GM08714 (cell line): ENCODE data around the gene CHIC2.

Experiments
- H3K4me3 ChIP-seq: fragments of 200-500 bp; sonication (Bioruptor generic); 2 replicates; pipeline ENCODE4 v1.5.1; 2014; ENCODE audit warnings: mild to moderate bottlenecking, low read length, inconsistent platforms
- ZNF274 ChIP-seq: IDR thresholded peaks from 2 replicates; pipeline ENCODE4 v1.6.1; 2012; ENCODE audit warnings: mild to moderate bottlenecking, low read depth, low read length

Gene CHIC2

DNA sequence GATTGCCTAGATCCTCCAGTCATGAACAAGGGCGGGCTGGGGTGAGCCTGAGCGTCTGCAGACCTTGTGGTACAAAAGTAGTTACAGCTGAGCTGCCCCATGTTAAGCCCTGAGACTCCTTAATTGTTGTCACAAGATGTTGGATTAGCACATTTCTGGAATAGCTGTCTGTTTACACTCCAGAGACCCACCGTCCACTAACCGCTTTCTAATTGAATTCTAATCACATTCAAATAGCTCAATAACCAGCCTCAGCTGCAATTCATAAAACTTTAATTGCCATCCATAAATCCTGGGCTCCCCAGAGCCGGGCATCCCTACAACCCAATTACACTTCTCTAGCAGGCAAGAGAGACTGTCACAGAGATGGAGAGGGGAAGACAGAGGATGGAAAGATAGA, 34.0 kb upstream of the CHIC2 start:
- no peak overlapping the region for H3K4me3 ChIP-seq

GRCh38 chr4:54097152-54097551, 32.7 kb upstream of the CHIC2 start:
- TF ChIP-seq ZNF274 = no peak
- H3K4me3 ChIP-seq = no peak overlapping the region

More for the DNA sequence above, 34.0 kb upstream of the CHIC2 start:
- TF ChIP-seq ZNF274 = no peak

- TF ChIP-seq ZNF274 = no peak
- H3K4me3 ChIP-seq = no peak overlapping the region
Measured at GRCh38 chr4:54096295-54096962, 32.0 kb upstream of the CHIC2 start.

GRCh38 chr4:54095110-54095825, 30.9 kb upstream of the CHIC2 start:
- no peak for TF ChIP-seq ZNF274
- no peak overlapping the region for H3K4me3 ChIP-seq

DNA sequence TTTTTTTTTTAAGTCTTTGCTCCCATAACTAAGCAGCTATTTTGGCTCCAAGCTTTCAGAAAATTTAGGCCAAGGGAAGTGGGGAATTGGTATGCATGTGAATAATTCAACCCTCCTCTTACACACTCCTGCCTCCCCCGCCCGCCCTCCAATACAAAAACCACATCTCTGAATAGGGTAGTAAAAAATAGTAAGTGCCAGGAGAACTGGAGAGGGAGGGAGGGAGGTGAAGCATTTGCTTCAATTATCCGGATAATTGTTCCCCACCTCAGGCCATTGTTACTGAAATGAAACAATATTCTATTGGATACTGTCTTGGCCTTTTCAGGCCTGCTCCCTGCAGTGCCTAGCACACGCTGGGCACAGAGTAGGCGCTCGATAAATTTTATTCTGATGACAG, 30.0 kb upstream of the CHIC2 start:
- TF ChIP-seq ZNF274 = no peak

GRCh38 chr4:54093324-54094240, 29.2 kb upstream of the CHIC2 start:
- no peak for TF ChIP-seq ZNF274
- peak overlapping the region; percentile 26; the same call in 1 of the 2 replicates for H3K4me3 ChIP-seq

More for the DNA sequence above, 30.0 kb upstream of the CHIC2 start:
- no peak overlapping the region for H3K4me3 ChIP-seq

GRCh38 chr4:54092405-54093323, 28.3 kb upstream of the CHIC2 start:
- peak overlapping the region; percentile 30; the same call in 1 of the 2 replicates for H3K4me3 ChIP-seq
- no peak for TF ChIP-seq ZNF274

DNA sequence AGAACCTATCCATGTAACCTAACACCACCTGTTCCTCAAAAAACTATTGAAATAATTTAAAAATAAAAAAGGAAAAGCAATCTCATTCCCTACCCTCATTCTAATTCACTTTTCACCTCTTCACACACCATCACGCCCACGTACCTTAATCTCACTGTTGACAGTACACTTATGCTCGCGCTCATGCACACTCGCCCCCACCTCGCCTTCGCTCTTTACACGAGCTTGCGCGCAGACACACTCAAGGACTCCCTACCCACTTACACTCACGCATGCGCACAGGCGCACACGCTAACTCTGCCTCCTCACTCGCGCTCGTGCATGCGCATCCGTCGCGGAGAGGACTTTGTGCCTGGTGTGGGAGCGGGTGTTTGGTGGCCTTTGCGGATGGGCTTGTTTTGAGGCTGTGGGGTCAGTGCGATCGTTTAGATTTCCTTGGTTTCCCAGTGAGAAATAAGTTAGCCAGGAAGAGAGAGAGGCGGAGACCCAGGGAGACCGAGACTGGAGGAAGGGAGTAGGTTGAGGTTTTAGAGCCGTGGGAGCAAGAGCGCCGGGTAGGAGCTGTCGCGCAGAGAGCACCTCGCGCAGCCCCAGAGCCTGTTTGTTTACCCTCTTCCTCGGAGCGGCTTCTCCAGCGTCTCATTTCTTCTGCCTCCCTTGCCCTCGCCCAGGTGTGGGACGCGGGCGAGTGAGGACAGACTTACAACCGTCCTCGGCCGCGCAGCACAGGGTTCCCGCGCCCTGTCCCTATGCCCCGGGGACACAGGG, 27.4 kb upstream of the CHIC2 start:
- no peak for TF ChIP-seq ZNF274
- peak overlapping the region; percentile 30; the same call in 1 of the 2 replicates for H3K4me3 ChIP-seq

DNA sequence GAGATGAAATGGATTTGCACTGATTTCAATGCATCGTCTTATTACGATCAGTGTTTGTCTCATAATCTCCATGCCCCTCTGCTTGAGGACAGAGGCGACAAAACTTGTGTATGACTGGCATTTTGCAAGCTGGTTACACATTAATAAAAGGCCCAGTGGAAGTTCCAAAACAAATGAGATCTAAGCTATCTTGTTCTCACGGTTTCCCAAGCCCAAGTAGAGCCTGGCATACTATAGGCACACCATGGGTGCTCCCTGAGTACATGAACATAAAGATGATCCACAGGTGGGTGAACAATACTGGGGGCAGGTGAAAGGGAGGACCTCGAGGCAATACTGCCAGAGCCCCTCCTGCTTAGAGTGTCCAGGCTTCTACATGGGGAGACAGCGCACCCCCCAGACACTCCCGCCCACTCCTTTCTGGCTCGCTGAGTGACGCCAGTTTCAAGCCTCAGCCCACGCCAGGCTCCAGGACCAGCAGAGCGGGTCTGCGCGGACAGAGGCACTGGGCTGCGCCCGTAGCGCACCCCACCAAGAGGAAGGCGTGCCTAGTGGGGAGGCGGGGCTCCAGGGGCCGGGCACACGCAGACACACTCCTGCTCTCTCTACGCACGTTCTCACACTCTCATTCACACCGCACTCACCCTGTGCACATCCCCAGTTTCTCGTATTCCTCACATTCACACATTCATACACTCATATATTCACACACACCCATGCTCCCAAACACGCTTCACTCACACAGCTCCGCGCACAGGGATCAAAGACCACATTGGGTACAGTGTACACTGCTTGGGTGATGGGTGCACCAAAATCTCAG, 26.6 kb upstream of the CHIC2 start:
- no peak for TF ChIP-seq ZNF274
- peak overlapping the region; percentile 30; the same call in 1 of the 2 replicates for H3K4me3 ChIP-seq

DNA sequence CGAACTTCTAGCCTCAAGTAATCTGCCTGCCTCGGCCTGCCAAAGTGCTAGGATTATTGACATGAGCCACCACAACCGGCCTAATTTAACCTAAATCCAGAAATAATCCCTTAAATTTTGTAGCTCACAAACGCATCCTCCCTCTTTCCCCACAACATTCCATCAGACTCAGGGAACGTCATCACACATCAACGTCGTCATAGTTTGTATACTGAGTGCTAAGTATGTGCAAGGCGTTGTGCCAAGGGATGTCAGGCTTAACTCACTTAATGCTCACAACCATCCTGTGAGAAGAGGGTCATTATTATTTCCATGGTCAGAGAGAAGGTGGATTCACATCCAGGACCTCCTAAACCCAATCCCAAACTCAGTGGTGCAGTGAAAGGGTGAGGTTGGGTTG, 26.0 kb upstream of the CHIC2 start:
- H3K4me3 ChIP-seq = no peak overlapping the region
- TF ChIP-seq ZNF274 = no peak

GRCh38 chr4:54089875-54090274, 25.5 kb upstream of the CHIC2 start:
- no peak for TF ChIP-seq ZNF274
- H3K4me3 ChIP-seq = no peak overlapping the region

- H3K4me3 ChIP-seq = no peak overlapping the region
- no peak for TF ChIP-seq ZNF274
Measured at GRCh38 chr4:54085284-54085683, 20.9 kb upstream of the CHIC2 start.
